Endothelial cell of umbilical vein (primary cell): Measurements from ENCODE around the gene LARGE1. TPM values are rescaled to one million over a fixed set of nuclear protein-coding genes. Genes with fewer than 3 reads are reported as not detected.

ENCODE experiments used
- microRNA-seq: library from miRNA; unstranded; fragments of <30 nt; microRNA quantifications from one replicate; pipeline ENCODE4 v1.2.0, GENCODE V29; 2021; ENCODE audit warnings: borderline number of aligned reads, borderline replicate concordance
- polyA plus RNA-seq, 4 experiments: library from polyadenylated mRNA; depleted of rRNA in 3 of 4; stranded (reverse) in 3 of 4; unstranded in 1 of 4; fragments of >200 nt; gene quantifications; 2 replicates each; pipeline versions ENCODE4 v1.2.1 to v1.2.3, GENCODE V29; 2011 to 2012; ENCODE audit warnings: missing spikeins in 1 of 4
- small RNA-seq: library from RNA; depleted of rRNA; stranded (forward); fragments of <200 nt; gene quantifications from one replicate; pipeline ENCODE3, GENCODE V24; 2012; ENCODE audit warnings: low replicate concordance, low read depth; ENCODE audit not compliant: insufficient read depth, insufficient read length
- total RNA-seq: library from RNA; stranded (reverse); gene quantifications from 2 replicates; pipeline ENCODE4 v1.2.3, GENCODE V29; 2021

Gene LARGE1
- total and polyA plus RNA-seq, 2 donors (not counting 3 experiments of a cell fraction or from before 2014, with no cell fraction given), result 0.95 to 4.4 TPM

Small RNAs within 50 kb of the gene (microRNA-seq; reads per million reads assigned to microRNA genes)
- gene MIR4764, result not detected

Small RNAs within 50 kb of the gene (small RNA-seq; reads per million reads assigned to genes)
- gene MIR4764 (not detected), gene SNORA50B (not detected)
